IPS-20b (cell line): ENCODE results near the gene MAPK9.

Experiments
- H3K27ac ChIP-seq: one replicate; pipeline ENCODE4 v1.5.1; 2013; ENCODE audit warnings: low read length
- H3K27me3 ChIP-seq: 2 replicates; pipeline ENCODE4 v1.6.1; 2013; ENCODE audit warnings: mild to moderate bottlenecking, low read length, inconsistent platforms; ENCODE audit not compliant: insufficient read depth
- H3K36me3 ChIP-seq: 2 replicates; pipeline ENCODE4 v1.6.1; 2013; ENCODE audit warnings: low read depth, mild to moderate bottlenecking, inconsistent platforms, low read length, moderate library complexity; ENCODE audit not compliant: insufficient read depth
- H3K4me1 ChIP-seq: 2 replicates; pipeline ENCODE4 v1.6.1; 2013; ENCODE audit warnings: mild to moderate bottlenecking, control low read depth, inconsistent platforms, low read length, moderate library complexity; ENCODE audit not compliant: insufficient read depth
- H3K4me3 ChIP-seq: 2 replicates; pipeline ENCODE4 v1.5.1; 2013; ENCODE audit warnings: mild to moderate bottlenecking, low read length, inconsistent platforms
- H3K9ac ChIP-seq: 2 replicates; pipeline ENCODE4 v1.6.1; 2013; ENCODE audit warnings: low read depth, mild to moderate bottlenecking, inconsistent platforms, low read length, moderate library complexity
- H3K9me3 ChIP-seq: 2 replicates; pipeline ENCODE4 v1.6.1; 2013; ENCODE audit warnings: mild to moderate bottlenecking, low read depth, low read length, inconsistent platforms; ENCODE audit not compliant: insufficient read depth

MAPK9 gene

DNA sequence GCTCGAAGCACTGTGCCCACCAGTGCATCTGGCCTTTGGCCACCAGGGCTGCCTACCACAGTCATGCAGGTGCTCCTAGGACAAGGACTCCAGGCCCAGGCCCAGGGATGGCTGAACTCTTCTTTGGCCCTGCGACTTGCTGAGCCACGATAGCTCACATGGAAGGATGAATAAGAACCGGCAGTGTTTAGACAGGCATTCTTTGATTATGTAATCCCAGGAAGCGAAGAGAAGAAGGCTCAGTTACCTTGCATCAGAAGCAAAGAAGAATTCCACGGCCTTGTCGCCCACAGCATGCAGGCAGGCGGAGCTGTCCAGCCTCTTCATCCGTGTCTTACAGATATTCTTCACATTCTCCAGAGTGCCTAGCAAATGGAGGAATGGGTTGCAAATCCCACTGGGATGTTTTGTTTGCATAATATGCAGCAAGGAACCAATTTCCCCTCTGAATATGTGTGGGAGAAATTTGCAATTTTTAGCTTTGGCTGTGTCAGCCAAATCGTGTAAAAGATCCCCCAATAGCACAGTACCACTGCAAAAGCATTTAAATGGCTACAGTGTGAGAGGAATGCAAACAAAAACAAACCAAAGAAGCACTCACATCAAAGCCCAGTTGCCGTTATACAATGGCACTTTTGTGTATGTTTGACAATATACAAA is 32.2 kb upstream of the MAPK9 start:
- H3K27me3 ChIP-seq = no peaks in the 10 kb centered on the region
- H3K9me3 ChIP-seq = no peaks in the 10 kb centered on the region
- H3K4me1 ChIP-seq = no peaks in the 10 kb centered on the region
- H3K9ac ChIP-seq = no peak overlapping the region
- H3K27ac ChIP-seq = no peak overlapping the region
- H3K36me3 ChIP-seq = peaks cover 93% of the 10 kb centered on the region
- H3K4me3 ChIP-seq = no peak overlapping the region

GRCh38 chr5:180323160-180323559 is 31.3 kb upstream of the MAPK9 start:
- H3K27me3 ChIP-seq = no peaks in the 10 kb centered on the region
- peaks cover 94% of the 10 kb centered on the region for H3K36me3 ChIP-seq
- no peak overlapping the region for H3K27ac ChIP-seq

DNA sequence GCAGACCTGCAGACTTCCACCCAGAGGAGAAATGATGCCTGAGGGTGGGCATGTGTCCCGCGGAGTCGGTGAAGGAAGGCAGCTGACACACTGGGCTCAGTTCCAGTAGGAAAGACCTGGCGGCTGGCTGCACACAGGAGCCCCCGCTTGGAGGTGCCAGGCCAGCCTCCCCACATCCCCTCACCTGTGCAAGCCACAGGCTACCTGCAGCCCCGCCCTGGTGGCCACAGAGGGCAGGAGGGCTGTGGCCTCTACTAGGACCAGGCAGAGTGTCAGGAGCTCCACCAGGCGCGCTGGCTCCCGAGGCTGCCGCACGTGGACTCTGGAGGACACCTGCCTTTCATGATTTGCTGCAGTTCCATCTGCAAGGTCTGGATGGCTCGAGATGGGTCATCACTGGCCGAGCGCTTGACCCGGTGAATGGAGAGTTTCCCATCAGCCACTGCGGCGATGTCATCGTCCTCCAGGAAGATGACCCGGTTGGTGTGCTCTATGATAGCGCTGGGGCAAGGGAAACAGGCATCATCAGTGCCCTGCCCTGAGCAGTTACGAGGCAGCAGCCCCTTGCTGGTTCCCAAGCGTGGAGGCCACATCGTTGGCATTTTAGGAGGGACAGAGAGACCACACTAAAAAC is 26.7 kb upstream of the MAPK9 start:
- Histone ChIP-seq H3K4me3 (no peak overlapping the region), H3K27me3 (no peaks in the 10 kb centered on the region), H3K9ac (no peak overlapping the region), H3K36me3 (peaks cover 92% of the 10 kb centered on the region), H3K27ac (no peak overlapping the region), H3K4me1 (no peaks in the 10 kb centered on the region), H3K9me3 (no peaks in the 10 kb centered on the region)

More at GRCh38 chr5:180323160-180323559, 31.3 kb upstream of the MAPK9 start:
- Histone ChIP-seq H3K9ac (no peak overlapping the region), H3K4me1 (no peaks in the 10 kb centered on the region), H3K9me3 (no peaks in the 10 kb centered on the region), H3K4me3 (no peak overlapping the region)

- no peaks in the 10 kb centered on the region for H3K4me1 ChIP-seq
- H3K36me3 ChIP-seq = peaks cover 82% of the 10 kb centered on the region
- H3K27me3 ChIP-seq = no peaks in the 10 kb centered on the region
- H3K9me3 ChIP-seq = no peaks in the 10 kb centered on the region
- no peak overlapping the region for H3K27ac ChIP-seq
- H3K9ac ChIP-seq = no peak overlapping the region
- no peak overlapping the region for H3K4me3 ChIP-seq
Observed at GRCh38 chr5:180316586-180316985, 24.7 kb upstream of the MAPK9 start.

- Histone ChIP-seq H3K9me3 (no peaks in the 10 kb centered on the region), H3K27ac (no peak overlapping the region), H3K4me1 (no peaks in the 10 kb centered on the region), H3K36me3 (peaks cover 82% of the 10 kb centered on the region), H3K9ac (no peak overlapping the region), H3K4me3 (no peak overlapping the region), H3K27me3 (no peaks in the 10 kb centered on the region)
Observed at GRCh38 chr5:180315762-180316212, 23.9 kb upstream of the MAPK9 start.

DNA sequence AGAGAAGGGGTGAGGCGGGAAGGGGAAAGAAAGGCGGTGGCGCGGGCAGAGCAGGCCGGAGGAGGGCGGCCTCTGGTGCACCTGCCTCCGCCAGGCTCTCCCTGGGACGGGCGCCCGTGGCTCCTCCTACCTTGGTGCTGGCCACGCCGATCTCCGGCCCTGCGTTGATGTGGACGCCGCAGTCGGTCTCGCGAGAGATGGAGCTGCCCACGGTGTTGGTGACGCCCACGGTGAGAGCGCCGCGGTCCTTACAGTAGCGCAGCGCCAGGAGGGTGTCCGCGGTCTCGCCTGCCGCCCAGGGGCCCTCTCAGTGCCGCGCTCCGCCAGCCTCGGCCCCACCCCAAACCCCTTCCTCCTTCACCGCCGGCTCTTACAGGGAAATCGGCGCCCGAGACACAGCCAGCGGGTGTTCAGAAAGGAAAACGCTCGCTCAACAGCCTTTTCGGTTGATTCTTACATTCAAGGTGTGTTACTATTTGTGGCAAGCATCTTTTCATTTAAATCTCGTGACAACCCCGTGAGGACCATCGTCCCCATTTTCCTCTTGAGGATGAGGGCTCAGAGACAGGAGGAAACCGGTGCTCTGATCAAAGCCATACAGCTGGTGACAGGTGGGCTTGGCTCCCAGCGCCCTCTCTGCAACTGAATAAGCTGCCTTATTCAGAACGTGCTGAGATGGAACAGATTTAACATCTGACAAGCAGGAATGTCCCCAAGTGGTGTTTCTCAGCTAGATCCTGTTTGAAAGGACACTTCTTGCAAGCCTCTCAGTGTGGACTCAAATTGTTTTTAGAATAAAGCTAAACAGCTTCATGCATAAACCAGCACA is 22.0 kb upstream of the MAPK9 start:
- Histone ChIP-seq H3K4me1 (no peaks in the 10 kb centered on the region), H3K27me3 (no peaks in the 10 kb centered on the region), H3K9me3 (no peaks in the 10 kb centered on the region), H3K27ac (no peak overlapping the region), H3K36me3 (peaks cover 72% of the 10 kb centered on the region), H3K4me3 (no peak overlapping the region), H3K9ac (no peak overlapping the region)

GRCh38 chr5:180311216-180311615 is 19.3 kb upstream of the MAPK9 start:
- Histone ChIP-seq H3K4me1 (no peaks in the 10 kb centered on the region), H3K9me3 (no peaks in the 10 kb centered on the region), H3K4me3 (no peak overlapping the region), H3K27me3 (no peaks in the 10 kb centered on the region), H3K9ac (no peak overlapping the region), H3K36me3 (peaks cover 69% of the 10 kb centered on the region), H3K27ac (no peak overlapping the region)

GRCh38 chr5:180306796-180307195 is 14.9 kb upstream of the MAPK9 start:
- H3K27ac ChIP-seq = no peak overlapping the region
- H3K36me3 ChIP-seq = peaks cover 80% of the 10 kb centered on the region
- H3K4me3 ChIP-seq = no peak overlapping the region
- no peak overlapping the region for H3K9ac ChIP-seq
- H3K9me3 ChIP-seq = no peaks in the 10 kb centered on the region
- H3K27me3 ChIP-seq = no peaks in the 10 kb centered on the region
- H3K4me1 ChIP-seq = no peaks in the 10 kb centered on the region

DNA sequence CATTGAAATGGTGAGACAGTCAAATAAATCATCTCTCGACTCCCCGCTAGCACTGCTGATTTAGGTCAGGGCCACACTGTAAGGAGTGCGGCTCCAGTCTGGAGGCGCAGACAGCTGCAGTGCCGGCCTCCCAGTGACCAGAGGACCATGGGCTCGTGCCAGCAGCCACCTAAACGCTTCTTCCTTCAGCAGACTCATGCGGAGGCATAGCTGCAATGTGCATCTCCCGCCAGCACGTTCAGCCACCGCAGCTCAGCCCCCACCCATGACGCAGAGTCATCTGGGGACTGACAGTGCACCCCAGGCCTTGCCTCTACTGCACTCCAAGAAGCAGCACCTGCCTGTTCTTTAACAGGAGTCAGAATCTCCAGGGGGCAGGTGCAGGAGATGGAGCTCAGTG is 13.6 kb upstream of the MAPK9 start:
- Histone ChIP-seq H3K9me3 (no peaks in the 10 kb centered on the region), H3K36me3 (peaks cover 82% of the 10 kb centered on the region), H3K4me1 (no peaks in the 10 kb centered on the region), H3K27me3 (no peaks in the 10 kb centered on the region), H3K27ac (no peak overlapping the region), H3K4me3 (no peak overlapping the region), H3K9ac (no peak overlapping the region)

DNA sequence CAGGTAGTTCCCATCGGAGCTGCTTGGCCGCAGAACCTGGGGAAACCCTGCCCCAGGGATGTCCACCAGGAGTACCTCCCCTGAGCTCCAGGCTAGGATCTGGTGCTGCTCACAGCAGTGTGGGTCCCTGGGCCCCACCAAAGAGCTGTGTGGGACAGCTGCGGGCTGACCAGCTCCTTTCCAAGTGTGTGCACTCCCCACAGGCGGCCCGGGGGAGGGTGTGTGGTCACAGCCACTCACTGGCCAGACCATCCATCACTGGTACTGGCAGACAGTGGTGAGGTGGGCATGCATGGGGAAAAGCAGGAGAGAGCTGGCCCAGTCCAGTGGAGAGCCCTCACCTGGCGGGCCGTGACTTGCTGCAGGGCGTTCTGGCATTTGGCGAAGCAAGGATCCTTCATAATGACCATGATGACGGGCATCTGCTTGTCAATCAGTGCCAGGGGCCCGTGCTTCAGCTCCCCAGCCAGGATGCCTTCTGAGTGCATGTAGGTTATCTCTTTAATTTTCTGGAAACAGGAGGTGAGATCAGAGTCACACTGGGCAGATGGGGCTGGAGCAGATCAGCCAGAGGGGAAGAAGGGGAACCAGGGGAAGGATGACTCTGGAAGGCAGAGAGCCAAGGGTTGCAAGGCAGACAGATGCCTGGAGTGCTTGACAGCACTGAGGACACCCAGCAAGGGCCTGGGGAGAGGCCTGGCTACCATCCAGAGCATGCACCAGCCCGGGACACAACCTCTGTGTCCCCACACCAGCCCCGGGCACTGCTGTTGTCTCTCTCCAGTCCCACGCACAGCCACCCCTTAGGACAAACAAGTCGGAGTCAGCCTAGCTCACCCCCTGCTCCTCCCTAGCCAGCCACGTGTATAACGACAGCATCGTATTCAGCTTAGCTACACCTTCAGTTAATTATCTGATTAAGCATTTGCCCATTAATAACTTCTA is 12.8 kb upstream of the MAPK9 start:
- Histone ChIP-seq H3K9ac (no peak overlapping the region), H3K9me3 (no peaks in the 10 kb centered on the region), H3K36me3 (peaks cover 86% of the 10 kb centered on the region), H3K27me3 (no peaks in the 10 kb centered on the region), H3K27ac (no peak overlapping the region), H3K4me3 (no peak overlapping the region), H3K4me1 (no peaks in the 10 kb centered on the region)

DNA sequence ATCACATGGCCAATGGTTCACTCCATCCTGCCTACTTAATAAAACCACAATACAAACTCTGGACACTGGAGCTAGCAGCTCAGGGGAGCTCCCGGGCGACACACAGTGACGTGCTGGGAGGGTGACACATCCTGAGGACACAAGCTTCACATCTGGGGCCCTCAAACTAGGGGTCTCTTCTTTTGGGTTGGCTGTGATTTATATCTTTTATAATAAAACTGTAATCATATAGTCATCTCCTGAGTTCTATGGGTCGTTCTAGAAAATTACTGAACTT is 12.1 kb upstream of the MAPK9 start:
- H3K27me3 ChIP-seq = no peaks in the 10 kb centered on the region
- no peak overlapping the region for H3K9ac ChIP-seq
- H3K4me1 ChIP-seq = no peaks in the 10 kb centered on the region
- no peak overlapping the region for H3K27ac ChIP-seq
- no peak overlapping the region for H3K4me3 ChIP-seq
- peaks cover 79% of the 10 kb centered on the region for H3K36me3 ChIP-seq
- no peaks in the 10 kb centered on the region for H3K9me3 ChIP-seq
